ENCODE measurements around the gene LRRC8C.

LRRC8C gene

GRCh38 chr1:89671775-89672488 lies 39.0 kb downstream of the LRRC8C start:
- H3F3A ChIP-seq (ENCODE audit: control insufficient read depth, insufficient read depth) = no peaks in the 10 kb centered on the region
- no peaks in the 10 kb centered on the region for H3K36me3 ChIP-seq (ENCODE audit: control insufficient read depth, low read length)
- peaks cover 4% of the 10 kb centered on the region for H3K27me3 ChIP-seq (ENCODE audit: control insufficient read depth, low read length)
- no peak overlapping the region for H3K4me2 ChIP-seq (ENCODE audit: low read length)
- no peaks in the 10 kb centered on the region for H3K9me3 ChIP-seq (ENCODE audit: control insufficient read depth, insufficient read depth, low read length)
- peaks cover 5% of the 10 kb centered on the region for H3K4me1 ChIP-seq (ENCODE audit: control insufficient read depth, low read length)
- H3K27ac ChIP-seq (ENCODE audit: low read depth, low read length) = no peak overlapping the region
- TF ChIP-seq CTCF (IDR thresholded peaks at IDR 0.05; ENCODE audit: low read depth, low read length, poor library complexity, severe bottlenecking) (no peak), EZH2phosphoT487 (IDR thresholded peaks at IDR 0.05; ENCODE audit: borderline replicate concordance, low read length) (no peak)
- no peaks in the 10 kb centered on the region for H3K79me2 ChIP-seq (ENCODE audit: control insufficient read depth, low read length)
- H3K9me2 ChIP-seq (replicated peaks; ENCODE audit: control insufficient read depth, low read length) = no peaks in the 10 kb centered on the region
- H4K20me1 ChIP-seq (ENCODE audit: control insufficient read depth, insufficient read depth, low read depth, low read length) = no peaks in the 10 kb centered on the region
- H3K4me3 ChIP-seq (ENCODE audit: low read length) = no peak overlapping the region

DNA sequence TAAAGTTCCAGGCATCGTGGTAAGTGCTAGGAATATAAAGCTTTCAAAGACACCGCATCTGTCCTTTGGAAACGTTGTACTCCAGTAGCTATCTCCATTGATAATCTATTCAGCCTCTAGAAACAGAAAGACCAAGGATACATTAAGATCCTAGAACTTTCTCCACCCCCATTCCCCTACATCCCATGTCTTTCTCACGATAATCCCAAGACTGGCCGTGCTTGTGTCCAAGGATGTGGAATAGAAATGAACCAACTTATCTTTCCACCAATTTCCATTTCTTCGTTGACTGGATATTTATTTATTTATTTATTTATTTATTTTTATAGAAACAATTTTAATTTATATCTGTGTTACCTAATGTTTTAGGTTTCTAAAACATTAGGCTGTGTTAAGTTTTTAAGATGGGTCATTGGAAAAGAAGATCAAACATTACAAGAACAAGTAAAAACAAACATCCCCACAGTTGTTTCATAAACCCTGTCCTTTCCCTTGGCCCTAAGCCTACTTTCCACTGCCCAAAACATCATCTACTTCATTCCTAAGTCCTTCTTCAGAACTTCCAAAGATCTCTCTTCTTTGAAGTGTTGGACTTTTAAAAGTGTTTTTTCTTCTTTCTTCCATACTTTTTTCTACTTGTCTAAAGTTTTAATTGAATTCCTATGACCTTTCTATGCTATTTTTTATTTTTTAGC lies 39.7 kb downstream of the LRRC8C start:
- Histone ChIP-seq H3K4me1 (ENCODE audit: control insufficient read depth, low read length) (peaks cover 5% of the 10 kb centered on the region), H3K27me3 (ENCODE audit: control insufficient read depth, low read length) (peaks cover 4% of the 10 kb centered on the region), H3K36me3 (ENCODE audit: control insufficient read depth, low read length) (no peaks in the 10 kb centered on the region), H3K9me2 (replicated peaks; ENCODE audit: control insufficient read depth, low read length) (no peaks in the 10 kb centered on the region), H3K4me3 (ENCODE audit: low read length) (no peak overlapping the region), H3K4me2 (ENCODE audit: low read length) (no peak overlapping the region), H3K79me2 (ENCODE audit: control insufficient read depth, low read length) (no peaks in the 10 kb centered on the region), H4K20me1 (ENCODE audit: control insufficient read depth, insufficient read depth, low read depth, low read length) (no peaks in the 10 kb centered on the region), H3K27ac (ENCODE audit: low read depth, low read length) (no peak overlapping the region), H3F3A (ENCODE audit: control insufficient read depth, insufficient read depth) (no peaks in the 10 kb centered on the region), H3K9me3 (ENCODE audit: control insufficient read depth, insufficient read depth, low read length) (no peaks in the 10 kb centered on the region)
- no peak for TF ChIP-seq CTCF (IDR thresholded peaks at IDR 0.05; ENCODE audit: low read depth, low read length, poor library complexity, severe bottlenecking)
- TF ChIP-seq EZH2phosphoT487 (IDR thresholded peaks at IDR 0.05; ENCODE audit: borderline replicate concordance, low read length) = no peak

- Histone ChIP-seq H3K4me3 (ENCODE audit: low read length) (no peak overlapping the region), H3K9me2 (replicated peaks; ENCODE audit: control insufficient read depth, low read length) (no peaks in the 10 kb centered on the region), H3K79me2 (ENCODE audit: control insufficient read depth, low read length) (no peaks in the 10 kb centered on the region), H3K27me3 (ENCODE audit: control insufficient read depth, low read length) (peaks cover 4% of the 10 kb centered on the region; the same call in 1 of the 2 replicates), H3K36me3 (ENCODE audit: control insufficient read depth, low read length) (no peaks in the 10 kb centered on the region), H3K27ac (ENCODE audit: low read depth, low read length) (no peak overlapping the region), H3K4me2 (ENCODE audit: low read length) (no peak overlapping the region), H3K9me3 (ENCODE audit: control insufficient read depth, insufficient read depth, low read length) (no peaks in the 10 kb centered on the region), H3K4me1 (ENCODE audit: control insufficient read depth, low read length) (peaks cover 5% of the 10 kb centered on the region), H4K20me1 (ENCODE audit: control insufficient read depth, insufficient read depth, low read depth, low read length) (no peaks in the 10 kb centered on the region), H3F3A (ENCODE audit: control insufficient read depth, insufficient read depth) (no peaks in the 10 kb centered on the region)
- TF ChIP-seq CTCF (IDR thresholded peaks at IDR 0.05; ENCODE audit: low read depth, low read length, poor library complexity, severe bottlenecking) (no peak), EZH2phosphoT487 (IDR thresholded peaks at IDR 0.05; ENCODE audit: borderline replicate concordance, low read length) (no peak)
Observed at GRCh38 chr1:89673251-89673650, 40.3 kb downstream of the LRRC8C start.

Data from DOHH2 (cell line).